Measurements from ENCODE around the gene BRCA2. TPM values are rescaled to one million over a fixed set of nuclear protein-coding genes. Genes with fewer than 3 reads are reported as not detected.

The BRCA2 gene
- total RNA-seq, 1 experiment from 2014 or later, result 29.8 TPM

Other genes starting within 250 kb of the BRCA2 start
- gene ZAR1L, start 145 bp upstream of the BRCA2 start, total RNA-seq (2022), result 0.53 TPM in 1 of 2 replicates, not detected in the other
- 7.9 and 9.3 TPM in 2 replicates for gene N4BP2L1, start 112.6 kb downstream of the BRCA2 start, total RNA-seq (2022)
- 128 and 131 TPM in 2 replicates for gene N4BP2L2, start 223.3 kb downstream of the BRCA2 start, total RNA-seq (2022)